ENCODE measurements around the gene CDC42EP5.

DNA sequence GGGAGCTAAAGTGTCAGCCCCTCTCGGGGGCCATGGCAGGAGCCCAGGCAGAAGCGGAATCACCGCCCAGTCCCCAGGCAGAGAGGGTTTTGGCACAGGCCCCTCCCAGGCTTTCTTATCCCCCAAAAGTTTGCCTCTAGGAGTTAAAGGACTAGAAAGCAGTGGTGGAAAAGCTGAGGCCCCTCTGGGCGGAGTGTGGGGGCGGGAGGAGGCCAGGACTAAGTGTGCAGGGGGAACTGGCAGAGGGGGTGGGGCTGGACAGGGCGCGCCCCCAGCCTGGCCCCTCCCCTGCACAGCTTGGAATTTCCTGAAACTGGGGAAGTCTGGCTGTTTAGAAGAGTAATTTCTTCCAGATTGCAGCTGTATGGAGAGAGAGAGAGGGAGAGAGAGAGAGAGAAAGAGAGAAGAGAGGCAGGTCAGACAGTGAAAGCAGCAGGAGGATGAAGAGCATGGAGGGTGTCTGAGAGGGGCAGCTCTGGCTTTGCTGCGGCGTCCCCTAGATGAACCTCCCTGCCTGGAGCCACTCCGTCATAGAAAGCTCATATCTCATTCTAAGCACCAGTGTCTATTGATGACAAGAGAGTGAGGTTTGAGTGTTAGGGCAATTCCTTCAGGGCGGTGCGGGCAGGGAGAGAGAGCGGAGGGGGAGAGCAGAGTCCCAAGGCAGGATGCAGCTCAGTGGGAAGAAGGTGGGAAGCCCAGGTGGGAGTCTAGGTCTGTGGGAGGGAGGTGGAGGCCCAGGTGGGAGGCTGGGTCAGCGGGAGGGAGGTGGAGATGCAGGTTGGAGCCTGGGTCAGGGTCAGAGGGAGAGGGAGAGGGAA lies at the start of gene CDC42EP5:
- TF ChIP-seq, protein P1, sequence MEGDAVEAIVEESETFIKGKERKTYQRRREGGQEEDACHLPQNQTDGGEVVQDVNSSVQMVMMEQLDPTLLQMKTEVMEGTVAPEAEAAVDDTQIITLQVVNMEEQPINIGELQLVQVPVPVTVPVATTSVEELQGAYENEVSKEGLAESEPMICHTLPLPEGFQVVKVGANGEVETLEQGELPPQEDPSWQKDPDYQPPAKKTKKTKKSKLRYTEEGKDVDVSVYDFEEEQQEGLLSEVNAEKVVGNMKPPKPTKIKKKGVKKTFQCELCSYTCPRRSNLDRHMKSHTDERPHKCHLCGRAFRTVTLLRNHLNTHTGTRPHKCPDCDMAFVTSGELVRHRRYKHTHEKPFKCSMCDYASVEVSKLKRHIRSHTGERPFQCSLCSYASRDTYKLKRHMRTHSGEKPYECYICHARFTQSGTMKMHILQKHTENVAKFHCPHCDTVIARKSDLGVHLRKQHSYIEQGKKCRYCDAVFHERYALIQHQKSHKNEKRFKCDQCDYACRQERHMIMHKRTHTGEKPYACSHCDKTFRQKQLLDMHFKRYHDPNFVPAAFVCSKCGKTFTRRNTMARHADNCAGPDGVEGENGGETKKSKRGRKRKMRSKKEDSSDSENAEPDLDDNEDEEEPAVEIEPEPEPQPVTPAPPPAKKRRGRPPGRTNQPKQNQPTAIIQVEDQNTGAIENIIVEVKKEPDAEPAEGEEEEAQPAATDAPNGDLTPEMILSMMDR (IDR thresholded peaks at IDR 0.05; ENCODE audit: insufficient read depth, low read depth, low read length): no peak
- no peak for TF ChIP-seq EZH2 (IDR thresholded peaks at IDR 0.05; ENCODE audit: insufficient read depth, low read length)

Data from astrocyte (in vitro differentiated cells and primary cell).